Colonic mucosa (tissue), 4 donors: Measurements from ENCODE around the gene VWA2. TPM values are rescaled to one million over a fixed set of nuclear protein-coding genes. Genes with fewer than 3 reads are reported as not detected.

ENCODE experiments used
- DNase-seq: peaks from one replicate; pipeline ENCODE4 v3.0.0-alpha.2; 2020
- H3K27ac ChIP-seq: fragments of 200-600 bp; one replicate; pipeline ENCODE4 v1.8.0; 2021
- H3K27me3 ChIP-seq: fragments of 200-600 bp; one replicate; pipeline ENCODE4 v1.8.0; 2021
- H3K36me3 ChIP-seq: fragments of 200-600 bp; one replicate; pipeline ENCODE4 v1.8.0; 2021
- H3K4me1 ChIP-seq: fragments of 200-600 bp; one replicate; pipeline ENCODE4 v1.8.0; 2021; ENCODE audit warnings: mild to moderate bottlenecking
- H3K4me3 ChIP-seq: fragments of 200-600 bp; one replicate; pipeline ENCODE4 v1.8.0; 2021
- H3K9ac ChIP-seq, 2 donors: one replicate each; pipeline ENCODE4 v1.7.0; 2013; ENCODE audit warnings: control low read depth in 2 of 2, low read depth in 2 of 2, low read length in 2 of 2
- H3K9me3 ChIP-seq: fragments of 200-600 bp; one replicate; pipeline ENCODE4 v1.8.0; 2021
- CTCF ChIP-seq: fragments of 200-600 bp; IDR thresholded peaks from one replicate; pipeline ENCODE4 v1.8.0; 2022; ENCODE audit warnings: antibody characterized with exemption, mild to moderate bottlenecking
- intact Hi-C: fragments of 100-400 bp; cut with DNase I; formaldehyde crosslinking; loops from one replicate; pipeline ENCODE4 v1.14.1; 2022
- total RNA-seq, 2 donors: library from RNA; stranded (reverse); fragmentation: NEBNext Ultra II Directional in 1 of 2; extraction: Animal tissue kit (Norgen Biotek cat#: 25700) in 1 of 2; gene quantifications; one replicate each; pipeline ENCODE4 v1.2.1, GENCODE V29; 2021
- donor health status: healthy.
- donor health status: DM: no; HTN: no; CAD: no.
- donor health status: DM: no; HTN: no; CAD: no.

The VWA2 gene
- total RNA-seq: 1 to 10 TPM; 2.4 to 2.6 TPM

DNA sequence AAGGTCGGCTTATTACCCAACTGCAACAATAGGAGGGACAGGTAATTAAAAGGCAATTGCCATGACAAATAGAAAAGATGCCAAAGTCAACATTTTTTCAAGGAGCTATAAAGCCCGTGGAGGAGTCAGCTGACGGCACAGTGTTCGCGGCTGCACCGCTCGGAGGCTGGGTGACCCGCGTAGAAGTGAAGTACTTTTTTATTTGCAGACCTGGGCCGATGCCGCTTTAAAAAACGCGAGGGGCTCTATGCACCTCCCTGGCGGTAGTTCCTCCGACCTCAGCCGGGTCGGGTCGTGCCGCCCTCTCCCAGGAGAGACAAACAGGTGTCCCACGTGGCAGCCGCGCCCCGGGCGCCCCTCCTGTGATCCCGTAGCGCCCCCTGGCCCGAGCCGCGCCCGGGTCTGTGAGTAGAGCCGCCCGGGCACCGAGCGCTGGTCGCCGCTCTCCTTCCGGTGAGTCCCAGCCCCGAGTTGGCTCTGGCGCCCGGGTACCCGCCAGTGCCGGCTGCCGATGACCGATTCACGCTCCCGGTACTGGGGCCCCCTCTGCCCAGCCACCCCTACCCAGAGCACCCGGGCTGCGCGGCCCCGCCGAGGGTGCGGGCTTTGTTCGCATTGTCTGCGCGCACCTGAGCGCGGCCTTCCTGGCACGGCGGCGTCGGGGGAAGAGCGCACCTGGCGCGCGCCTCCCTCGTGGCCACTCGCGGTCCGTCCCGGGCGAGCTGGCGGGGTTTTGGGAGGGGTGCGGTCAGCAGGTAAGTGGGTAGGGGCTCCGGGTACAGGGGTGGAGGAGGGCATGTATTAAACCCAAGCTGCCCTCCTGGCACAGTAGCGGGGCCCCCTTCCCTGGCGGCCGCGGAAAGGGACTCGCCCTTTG is at the start of gene VWA2:
Gene VWA2, plus strand, starts transcription at position 138 of the 877 bp plus-strand sequence. CDS start 9,460 bp downstream, outside the sequence.
- Histone ChIP-seq H3K36me3 (no peaks in the 10 kb centered on the region), H3K4me1 (peaks cover 5% of the 10 kb centered on the region), H3K27me3 (peaks cover 23% of the 10 kb centered on the region), H3K9me3 (no peaks in the 10 kb centered on the region), H3K9ac (peak within 1 kb of the TSS in 1 of 2 donors; percentile 50), H3K4me3 (peak within 1 kb of the TSS; percentile 39), H3K27ac (no peak within 1 kb of the TSS)
- DNase-seq: peak; percentile 61
- intact Hi-C loops: no loop called here
- TF ChIP-seq CTCF: no peak

GRCh38 chr10:114189700-114190099 is 49.4 kb upstream of the VWA2 start:
- no peak overlapping the region for H3K27ac ChIP-seq
- DNase-seq: no peak
- H3K36me3 ChIP-seq: no peaks in the 10 kb centered on the region
- no peaks in the 10 kb centered on the region for H3K4me1 ChIP-seq
- no peaks in the 10 kb centered on the region for H3K27me3 ChIP-seq
- H3K9ac ChIP-seq: no peak overlapping the region
- intact Hi-C loops: no loop called here
- H3K9me3 ChIP-seq: no peaks in the 10 kb centered on the region
- TF ChIP-seq CTCF: no peak
- H3K4me3 ChIP-seq: no peak overlapping the region

GRCh38 chr10:114195079-114195478 is 44.0 kb upstream of the VWA2 start:
- no peak for DNase-seq
- no peak overlapping the region for H3K9ac ChIP-seq
- no peaks in the 10 kb centered on the region for H3K4me1 ChIP-seq
- no peak overlapping the region for H3K27ac ChIP-seq
- no peaks in the 10 kb centered on the region for H3K9me3 ChIP-seq
- no peaks in the 10 kb centered on the region for H3K36me3 ChIP-seq
- H3K4me3 ChIP-seq: no peak overlapping the region
- intact Hi-C loops: no loop called here
- no peaks in the 10 kb centered on the region for H3K27me3 ChIP-seq
- no peak for TF ChIP-seq CTCF

- intact Hi-C loops: no loop called here
- TF ChIP-seq CTCF: no peak
- DNase-seq: no peak
- H3K4me1 ChIP-seq: no peaks in the 10 kb centered on the region
- H3K4me3 ChIP-seq: no peak overlapping the region
- H3K36me3 ChIP-seq: no peaks in the 10 kb centered on the region
- no peak overlapping the region for H3K27ac ChIP-seq
- H3K27me3 ChIP-seq: no peaks in the 10 kb centered on the region
- H3K9ac ChIP-seq: no peak overlapping the region
- H3K9me3 ChIP-seq: no peaks in the 10 kb centered on the region
Observed at GRCh38 chr10:114199239-114199638, 39.8 kb upstream of the VWA2 start.

DNA sequence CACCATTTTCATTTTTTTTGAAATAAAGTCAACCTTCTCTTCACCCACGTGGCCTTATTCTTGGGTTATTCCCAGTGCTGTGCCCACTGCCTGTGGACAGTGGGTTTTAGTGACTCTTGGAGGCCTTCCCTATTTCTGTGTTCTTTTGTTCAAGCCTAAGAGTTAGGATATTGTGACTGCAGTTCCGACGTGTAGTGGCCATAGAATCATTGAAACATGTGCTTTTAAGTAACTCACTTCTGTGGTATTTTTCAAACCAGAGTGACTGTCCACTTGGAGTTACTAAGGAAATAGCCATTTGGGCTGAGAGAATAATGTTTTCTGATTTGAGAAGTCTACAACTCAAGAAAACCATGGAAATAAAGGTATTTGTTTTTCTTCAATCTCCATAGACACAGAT is 36.2 kb upstream of the VWA2 start:
- no peaks in the 10 kb centered on the region for H3K4me1 ChIP-seq
- no peaks in the 10 kb centered on the region for H3K9me3 ChIP-seq
- no peak for DNase-seq
- H3K9ac ChIP-seq: no peak overlapping the region
- H3K27ac ChIP-seq: no peak overlapping the region
- H3K36me3 ChIP-seq: no peaks in the 10 kb centered on the region
- TF ChIP-seq CTCF: no peak
- intact Hi-C loops: no loop called here
- H3K4me3 ChIP-seq: no peak overlapping the region
- H3K27me3 ChIP-seq: no peaks in the 10 kb centered on the region
